Activated CD8-positive, alpha-beta memory T cell treated with anti-CD3 and anti-CD28 coated beads, Interleukin-2, amount 50 U/mL, for 24 hours (primary cell): ENCODE data around the gene ADAMTS13.

ENCODE experiments used
- DNase-seq: peaks from one replicate; pipeline ENCODE4 v3.0.0-alpha.2; 2020; ENCODE audit errors: extremely low read depth

Gene ADAMTS13

DNA sequence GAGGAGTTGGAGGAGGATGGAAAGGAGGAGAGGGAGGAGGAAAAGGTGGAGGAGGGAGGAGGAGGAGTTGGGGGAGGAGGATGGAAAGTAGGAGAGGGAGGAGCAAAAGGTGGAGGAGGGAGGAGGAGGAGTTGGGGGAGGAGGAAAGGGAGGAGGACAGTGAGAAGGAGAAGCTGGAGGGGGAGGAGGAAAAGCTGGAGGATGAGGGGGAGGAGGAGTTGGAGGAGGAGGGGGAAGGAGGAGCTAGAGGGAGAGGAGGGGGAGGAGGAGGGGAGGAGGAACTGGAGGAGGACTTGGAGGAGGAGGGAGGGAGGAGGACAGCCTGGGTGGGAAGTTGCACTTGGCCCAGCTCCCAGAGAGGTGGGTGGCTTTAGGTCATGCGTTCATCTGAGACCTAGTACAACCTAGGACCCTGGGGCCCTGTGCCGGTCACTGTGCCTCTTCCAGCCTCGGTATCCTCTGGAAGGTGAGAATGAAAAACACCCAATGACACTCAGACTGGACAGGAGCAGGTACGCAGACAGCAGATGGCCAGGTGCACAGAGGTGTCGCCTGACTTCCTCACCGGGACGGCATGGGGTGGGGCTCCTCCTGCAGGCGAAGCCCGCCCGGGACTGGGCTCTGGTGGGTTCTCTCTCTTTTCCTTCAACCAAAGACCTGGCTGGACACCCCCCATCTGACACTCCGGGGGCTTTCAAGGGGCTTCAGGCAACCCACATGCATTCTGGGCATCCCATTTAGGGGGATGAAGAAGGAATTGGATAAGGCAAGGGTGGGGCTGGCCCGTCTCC is 68.9 kb downstream of the ADAMTS13 start:
- no peak for DNase-seq

DNA sequence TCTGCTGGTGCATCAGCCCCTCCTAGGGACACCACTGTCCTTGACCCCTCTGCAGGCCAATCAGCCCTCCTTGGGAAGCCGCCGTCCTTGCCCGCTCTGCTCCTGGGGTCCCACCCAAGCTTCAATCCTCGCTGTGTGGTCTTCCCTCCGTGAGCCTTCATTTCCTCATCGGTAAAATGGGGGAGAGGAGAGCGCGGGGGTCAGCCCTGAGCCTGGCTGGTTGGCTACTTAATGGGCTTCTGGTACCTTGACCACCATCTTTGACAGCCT is 69.4 kb downstream of the ADAMTS13 start:
- no peak for DNase-seq

DNA sequence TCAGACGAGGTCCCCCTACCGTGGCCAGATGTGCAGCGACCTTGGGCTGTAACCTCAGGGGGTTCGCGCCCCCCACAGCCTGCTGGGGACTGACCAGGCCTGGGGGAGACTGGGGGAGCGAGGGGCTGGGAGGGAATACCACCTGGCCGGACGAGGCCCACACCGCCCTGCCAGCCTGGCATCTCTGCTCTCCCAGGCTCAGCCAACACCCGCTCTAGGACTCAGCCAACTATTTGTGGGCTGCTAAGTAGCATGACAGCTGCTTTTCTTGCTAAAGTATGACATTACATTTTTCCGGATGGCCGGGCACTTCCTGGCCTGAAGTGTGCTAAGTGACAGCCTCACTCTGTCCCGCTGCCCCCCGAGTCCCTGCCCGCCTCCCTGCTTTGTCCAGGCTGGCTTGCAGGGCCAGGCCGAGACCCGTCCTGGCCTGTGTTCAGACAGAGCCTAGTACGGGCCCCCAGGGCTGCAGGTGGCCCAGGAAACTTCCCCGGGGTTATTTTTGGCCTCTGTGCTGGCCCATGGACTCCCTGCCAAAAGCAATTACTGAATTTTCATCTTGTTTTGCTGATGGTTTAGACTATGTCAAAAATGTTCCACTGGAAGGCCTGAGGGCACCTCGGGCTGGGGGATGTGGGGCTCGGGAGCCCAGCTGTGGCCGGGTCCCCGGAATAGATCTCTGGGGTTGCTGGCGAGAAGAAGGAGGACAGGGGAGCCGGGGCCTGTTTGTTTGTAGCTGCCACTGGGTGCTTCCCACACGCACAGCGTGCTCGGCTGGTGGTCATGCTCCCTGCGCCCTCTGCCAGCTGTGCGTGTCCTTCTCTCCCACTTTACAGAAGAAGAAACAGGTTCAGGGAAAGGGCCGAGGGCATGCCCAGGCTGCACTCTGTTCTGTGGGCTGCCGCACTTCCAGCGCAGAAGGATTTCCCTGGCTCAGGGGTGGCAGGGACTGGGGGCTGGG is 70.2 kb downstream of the ADAMTS13 start:
- DNase-seq, result no peak

DNA sequence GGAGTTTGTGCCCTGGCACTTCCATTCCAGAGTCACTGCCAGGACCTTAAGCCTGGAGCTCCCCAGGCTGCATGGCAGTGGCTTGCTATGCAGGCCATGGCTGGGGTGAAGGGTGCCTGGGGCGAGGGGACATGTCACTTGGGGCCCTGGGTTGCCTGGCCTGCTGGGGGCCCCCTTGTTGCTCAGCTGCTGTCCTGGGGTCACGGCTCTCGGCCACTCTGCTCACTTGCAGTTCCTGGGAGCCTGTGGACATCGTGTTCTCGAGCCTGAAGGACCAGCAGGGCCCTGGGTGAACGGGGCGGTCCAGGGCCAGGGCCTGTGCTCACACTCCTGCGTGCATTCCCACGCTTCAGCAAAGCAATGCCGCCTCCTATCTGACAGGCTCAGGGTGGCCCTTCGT is 71.3 kb downstream of the ADAMTS13 start:
- DNase-seq, result no peak

DNA sequence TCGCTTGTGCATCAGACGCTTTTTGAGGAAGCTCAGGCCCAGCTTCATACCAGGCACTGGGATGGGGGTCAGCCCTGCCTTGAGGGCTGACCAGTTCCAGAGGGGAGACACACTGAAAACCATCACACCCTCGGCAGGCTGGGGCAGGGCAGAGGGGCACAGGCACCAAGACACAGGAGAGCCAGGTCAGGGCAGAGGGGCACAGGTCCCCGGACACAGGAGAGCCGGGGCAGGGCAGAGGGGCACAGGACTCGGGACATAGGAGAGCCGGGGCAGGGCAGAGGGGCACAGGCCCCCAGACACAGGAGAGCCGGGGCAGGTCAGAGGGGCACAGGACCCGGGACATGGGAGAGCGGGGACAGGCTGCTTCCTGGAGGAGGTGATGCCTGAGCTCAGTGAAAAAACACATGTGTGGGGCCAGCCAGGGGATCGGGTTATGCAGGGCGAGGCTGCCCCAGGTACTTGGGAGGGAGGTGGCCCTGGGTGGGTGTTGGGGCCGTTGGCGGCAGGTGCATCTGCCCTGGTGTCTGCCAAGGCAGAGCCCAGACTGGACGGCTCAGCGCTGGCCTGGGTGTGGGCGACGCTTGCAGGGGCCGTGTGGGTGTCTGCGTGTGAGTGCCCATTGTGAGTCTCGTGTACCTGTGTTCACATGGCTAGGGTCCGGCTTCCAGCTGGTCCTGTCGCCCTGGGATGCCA is 71.8 kb downstream of the ADAMTS13 start:
- DNase-seq, result no peak

DNA sequence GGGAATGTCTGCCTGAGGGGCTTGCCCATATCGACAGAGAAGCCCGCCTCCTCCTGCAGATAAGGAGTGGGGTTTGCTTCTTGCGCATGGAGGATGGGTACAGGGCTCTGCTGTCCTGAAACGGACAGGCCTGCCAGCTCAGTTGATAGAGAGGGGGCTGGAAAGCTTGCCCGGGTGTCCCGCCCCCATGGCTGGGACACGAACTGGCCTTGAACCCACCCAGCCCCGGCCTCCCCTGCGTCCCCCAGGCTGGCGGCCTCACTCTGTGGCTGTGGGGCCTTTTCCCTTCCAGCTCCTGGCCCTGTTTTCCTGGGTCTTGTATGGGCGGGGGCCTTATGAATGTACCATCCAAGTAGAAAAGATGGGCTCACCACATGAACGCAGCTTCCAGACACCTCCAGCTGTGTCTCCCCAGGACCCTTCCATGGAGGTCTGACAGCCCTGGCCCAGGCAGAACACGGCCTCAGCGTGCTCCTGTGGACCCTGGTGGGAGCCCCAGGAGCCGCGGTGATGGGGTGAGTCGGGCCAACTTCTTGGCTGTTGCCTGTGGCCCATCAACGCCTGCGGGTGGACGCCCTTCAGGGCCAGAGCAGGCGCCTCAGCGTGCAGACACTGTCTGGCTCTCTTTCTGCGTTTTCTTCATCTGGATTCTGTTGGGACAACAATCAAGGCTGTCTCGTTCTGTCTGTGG is 72.6 kb downstream of the ADAMTS13 start:
- DNase-seq, result no peak

DNA sequence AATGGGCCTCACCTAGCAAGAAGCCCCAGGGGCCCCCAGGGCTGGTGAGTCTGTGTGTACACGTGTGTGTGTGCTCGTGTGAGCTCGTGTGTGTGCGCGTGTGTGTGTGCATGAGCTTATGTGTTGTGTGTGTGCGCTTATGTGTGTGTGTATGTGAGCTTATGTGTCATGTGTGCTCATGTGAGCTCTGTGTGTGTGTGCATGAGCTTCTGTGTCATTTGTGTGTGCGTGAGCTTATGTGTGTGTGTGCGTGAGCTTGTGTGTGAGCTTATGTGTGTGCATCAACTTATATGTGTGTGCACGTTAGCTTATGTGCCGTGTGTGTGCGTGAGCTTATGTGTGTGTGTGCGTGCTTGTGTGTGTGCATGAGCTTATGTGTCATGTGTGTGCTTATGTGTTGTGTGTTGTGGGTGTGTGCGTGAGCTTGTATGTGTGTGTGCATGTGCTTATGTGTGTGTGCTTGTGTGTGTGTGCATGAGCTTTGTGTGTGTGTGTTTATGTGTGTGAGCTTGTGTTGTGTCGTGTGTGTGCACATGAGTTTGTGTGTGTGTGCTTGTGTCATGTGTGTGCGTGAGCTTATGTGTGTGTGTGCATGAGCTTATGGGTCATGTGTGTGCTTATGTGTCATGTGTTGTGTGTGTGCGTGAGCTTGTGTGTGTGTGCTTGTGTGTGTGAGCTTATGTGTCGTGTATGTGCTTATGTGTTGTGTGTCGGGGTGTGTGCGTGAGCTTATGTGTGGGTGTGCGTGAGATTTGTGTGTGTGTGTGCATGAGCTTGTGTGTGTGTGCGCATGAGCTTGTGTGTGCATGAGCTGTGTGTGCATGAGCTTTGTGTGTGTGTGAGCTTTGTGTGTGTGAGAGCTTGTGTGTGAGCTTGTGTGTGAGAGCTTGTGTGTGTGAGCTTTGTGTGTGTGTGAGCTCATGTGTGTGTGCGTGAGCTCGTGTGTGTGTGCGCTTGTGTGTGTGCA is 73.4 kb downstream of the ADAMTS13 start:
- no peak for DNase-seq

DNA sequence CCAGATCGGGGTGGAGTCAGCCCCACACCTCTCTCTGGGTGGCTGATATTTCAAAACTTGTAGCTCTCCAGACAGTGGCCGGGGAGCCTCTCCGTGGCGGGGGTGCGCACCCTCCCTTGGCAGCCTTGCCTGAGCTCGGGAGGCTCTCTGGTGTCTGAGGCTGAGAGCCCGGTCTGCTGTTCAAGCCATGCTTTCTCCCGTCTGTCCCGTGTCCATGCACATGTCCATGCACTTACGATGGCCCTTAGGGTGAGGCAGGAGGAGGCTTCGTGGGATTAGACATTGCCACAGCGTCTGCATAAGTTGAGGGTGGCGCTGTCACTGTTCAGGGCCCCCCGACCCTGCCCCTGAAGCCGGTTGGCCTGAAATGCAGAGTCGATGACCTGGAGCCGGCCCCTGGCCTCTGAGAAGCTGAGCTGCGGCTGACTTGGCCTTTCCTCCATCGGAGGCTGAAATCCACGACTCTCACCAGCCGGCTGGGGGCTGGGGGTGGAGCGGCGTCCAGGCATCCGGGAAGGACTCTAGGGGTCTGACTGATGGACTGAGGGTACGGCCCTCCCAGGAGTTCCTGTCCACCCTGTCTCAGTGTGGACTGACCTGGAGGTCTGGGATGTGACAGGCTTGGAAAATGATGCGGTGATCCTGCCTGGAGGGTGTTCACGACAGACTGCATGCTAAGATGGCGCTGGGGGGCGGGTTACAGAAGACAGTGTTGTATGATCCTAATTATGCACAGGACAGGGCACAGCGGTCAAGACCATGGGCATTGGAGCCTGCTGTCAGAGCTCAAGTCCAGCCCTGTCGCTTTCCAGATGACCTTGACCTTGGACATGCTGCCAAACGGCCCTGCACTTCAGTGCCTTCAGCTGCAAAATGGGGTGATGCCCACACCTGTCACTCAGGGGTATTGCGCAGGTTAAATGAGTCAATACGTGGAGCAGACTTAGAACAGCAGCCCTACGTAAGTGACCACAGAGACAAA is 75.0 kb downstream of the ADAMTS13 start:
- no peak for DNase-seq

DNA sequence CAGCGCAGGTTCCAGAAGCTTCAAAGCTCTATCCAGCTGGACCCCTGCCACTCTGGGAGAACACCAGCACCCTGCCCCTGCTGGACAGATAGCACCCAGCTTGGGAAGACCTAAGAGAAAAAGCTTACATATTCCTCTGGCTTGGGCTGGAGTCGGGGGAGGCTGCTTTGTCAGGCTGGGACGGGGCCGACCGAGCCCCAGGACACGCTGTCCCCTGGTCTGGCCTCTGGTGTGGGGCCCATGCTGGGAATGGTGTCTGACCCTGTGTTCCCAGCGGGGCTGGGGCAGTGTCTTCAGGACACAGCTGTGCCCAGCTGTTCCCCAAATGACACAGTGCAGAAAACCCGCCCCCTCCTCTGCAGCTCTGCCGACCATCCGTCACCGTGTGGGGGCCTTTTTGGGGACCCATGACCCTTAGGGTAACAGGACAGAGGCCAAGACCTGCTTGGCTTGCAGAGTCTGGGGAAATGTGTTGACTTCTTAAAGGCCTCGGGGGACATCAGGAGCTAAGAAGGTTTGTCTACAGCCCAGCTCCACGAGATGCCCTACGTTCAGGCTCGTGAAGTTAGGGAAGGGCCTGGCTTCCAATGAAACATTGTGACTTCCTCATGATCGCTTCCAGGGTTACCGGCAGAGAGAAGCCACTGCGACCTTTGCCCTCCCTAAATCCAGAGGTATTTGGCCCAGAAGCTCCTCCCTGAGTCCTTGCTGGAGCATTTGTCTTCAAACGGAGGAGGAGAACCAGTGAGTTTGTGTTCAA is 77.1 kb downstream of the ADAMTS13 start:
- DNase-seq, result no peak

DNA sequence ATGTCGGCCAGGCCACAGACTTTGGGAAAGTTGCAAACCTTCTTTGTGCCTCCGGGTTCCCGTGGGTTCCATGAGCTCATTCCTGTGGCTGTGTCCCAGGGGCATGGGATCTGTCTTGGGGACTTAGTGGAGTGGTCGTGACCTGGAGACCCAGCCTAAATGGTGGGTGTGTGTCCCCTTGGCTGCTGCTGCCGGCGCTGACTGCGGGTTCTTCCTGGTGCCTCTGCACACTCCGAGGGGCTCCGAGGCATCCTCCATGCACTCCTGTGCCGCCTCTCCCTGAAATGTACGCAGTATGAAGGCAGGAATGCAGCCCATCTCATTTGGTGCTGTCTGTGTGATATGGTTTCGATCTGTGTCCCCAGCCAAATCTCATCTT is 77.7 kb downstream of the ADAMTS13 start:
- no peak for DNase-seq

DNA sequence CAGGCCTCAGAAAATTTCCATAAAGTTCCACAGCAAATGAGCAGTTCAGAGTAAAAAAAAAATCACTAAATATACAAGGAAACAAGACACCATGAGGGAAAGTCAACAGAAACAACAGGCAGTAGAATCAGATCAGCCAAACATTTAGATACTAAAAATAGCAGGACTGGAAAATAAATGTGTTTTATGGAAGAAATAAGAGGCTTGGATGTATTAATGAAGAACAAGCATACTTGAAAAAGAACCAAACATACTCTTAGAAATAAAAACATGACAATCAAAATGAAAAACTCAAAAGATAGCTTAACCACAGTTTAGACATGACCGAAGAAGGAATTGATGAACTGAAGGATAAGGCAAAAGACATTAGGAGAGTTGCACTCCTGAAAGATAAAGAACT is 79.9 kb downstream of the ADAMTS13 start:
- no peak for DNase-seq

DNA sequence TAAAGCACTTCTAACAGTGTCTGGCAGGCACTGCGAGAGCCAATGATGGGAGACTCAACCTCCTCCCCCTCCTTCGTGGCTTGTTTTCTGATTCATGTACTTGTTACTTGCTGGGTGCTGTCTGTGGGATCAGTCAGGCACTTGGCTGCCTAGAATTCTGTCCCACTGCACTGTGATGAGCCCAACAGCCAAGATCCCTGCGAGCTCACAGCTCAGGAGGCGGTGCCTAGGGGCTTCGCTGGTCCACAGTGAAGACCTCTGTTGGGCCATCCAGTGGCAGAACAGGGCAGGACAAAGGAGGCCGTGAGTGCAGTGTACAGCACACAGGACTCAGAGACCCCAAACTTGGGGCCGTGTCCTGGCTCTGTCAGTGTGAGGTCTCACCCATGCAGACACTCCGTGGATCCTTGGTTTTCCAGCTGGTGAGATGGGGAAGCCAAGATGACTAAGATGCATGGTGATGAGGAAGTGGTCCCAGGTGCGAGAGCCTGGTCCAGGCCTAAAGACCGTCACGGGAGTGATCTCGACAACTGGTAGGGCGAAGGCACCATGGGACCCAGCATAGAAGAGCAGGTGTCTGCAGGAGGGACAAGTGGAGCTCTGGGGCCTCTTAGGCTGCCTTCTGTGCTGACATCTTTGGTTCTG is 83.1 kb downstream of the ADAMTS13 start:
- DNase-seq, result no peak

DNA sequence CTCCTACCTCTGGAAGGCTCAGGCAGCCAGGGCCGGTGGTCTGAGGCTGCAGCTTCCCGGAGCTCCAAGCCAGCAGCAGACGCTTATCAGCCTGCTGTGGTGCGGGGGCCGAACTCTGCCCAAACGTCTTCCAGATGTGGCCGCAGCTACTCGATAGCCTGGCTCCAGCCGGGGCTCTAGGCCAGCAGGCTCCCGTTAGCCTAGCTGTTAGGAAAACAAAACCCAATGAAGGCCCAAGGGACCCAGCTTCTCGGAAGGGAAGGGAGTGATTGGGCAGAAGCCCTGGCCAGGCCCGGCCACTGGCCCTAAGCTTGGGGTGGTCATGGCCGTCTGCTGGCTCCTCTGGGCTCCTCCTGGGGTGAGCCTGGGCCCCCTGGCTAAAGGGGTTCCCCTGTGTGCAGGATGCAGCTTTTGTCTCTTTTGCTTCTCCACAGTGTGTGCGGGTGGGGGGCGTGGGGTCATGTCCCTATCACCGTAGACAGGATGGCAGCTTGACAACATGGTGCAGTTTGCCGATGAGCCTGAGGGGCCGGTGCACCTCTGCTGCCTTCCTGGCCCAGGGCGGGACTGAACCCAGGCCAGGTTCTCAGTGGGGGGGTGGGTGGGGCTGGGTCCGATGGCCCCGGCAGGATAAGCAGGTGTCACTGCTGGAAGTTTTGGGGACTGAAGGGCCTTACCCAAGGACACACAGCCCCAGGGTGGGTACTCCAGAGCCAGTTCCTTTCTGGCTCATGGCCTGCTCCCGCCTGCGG is 83.9 kb downstream of the ADAMTS13 start:
- DNase-seq, result no peak

DNA sequence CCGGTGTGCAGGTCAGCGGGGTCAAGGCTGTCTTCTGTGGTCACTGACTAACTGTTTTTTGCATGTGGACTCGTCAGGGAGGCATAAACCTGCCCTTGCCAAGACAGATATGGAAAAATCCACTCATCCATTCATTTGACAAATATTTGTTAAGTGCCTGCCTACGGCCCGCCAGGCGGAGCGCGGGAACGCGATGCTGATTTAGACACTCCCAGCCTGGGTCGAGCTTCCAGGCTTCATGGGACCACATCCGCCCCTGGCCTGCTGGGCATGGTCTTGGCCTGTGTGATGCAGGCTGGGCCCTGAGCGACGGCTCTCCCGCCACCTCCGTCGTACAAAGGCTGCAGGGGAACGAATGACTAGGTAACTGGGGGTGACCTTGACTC is 84.5 kb downstream of the ADAMTS13 start:
- DNase-seq, result no peak

DNA sequence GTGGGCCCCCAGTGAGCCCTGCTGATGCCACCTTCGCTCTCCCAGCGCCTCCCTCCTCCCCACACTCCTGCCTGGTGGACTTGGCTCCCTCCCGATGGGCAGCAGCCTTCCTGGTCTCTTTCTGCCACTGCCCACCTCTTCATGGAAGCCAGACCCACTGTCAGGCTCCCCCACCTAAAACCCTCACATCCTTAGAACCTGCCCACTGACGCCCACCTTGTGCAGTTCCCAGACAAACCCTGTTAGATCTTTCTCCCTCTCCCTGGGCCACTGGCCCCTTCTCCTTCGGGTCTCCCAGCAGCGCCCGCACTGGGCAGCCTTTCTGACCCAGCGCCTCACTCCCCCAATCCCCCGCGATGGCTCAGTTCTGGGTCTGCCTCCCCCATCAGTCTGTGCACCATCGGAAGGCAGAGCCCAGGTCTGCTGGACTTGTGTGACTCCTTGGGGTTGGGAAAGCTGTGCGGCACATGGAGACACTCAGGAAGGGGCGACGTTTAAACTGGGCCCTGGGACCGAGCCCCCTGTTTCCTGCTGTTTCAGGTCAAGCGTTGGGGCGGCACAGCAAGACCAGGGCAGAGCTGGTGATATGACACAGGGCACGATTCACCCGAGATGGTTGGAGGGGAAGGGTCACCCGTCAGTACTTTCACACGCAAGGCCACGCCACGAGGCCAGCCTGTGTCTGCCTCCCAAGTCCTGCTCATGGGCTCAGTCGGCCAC is 85.2 kb downstream of the ADAMTS13 start:
- no peak for DNase-seq

DNA sequence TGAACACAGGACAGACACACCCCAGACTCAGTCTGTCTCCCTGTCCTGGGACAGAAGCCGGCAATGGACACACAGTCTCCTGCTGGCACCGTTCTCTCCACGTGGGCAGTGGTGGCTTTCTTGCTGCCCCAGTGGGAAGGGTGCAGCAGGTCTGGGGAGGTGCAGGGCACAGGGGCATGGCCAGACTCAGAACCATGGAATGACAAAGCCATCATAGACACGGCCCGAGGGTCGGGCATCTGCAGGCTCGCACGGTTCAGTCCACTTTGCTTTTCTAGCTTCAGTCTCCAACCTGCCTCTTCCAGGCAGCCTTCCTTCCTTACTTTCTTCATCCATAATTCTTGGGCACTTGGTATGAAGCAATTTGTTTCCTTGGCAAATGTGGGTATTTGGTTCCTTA is 85.9 kb downstream of the ADAMTS13 start:
- no peak for DNase-seq
